Esophagus muscularis mucosa (tissue), 4 donors: ENCODE results near the gene ING1. TPM values are rescaled to one million over a fixed set of nuclear protein-coding genes. Genes with fewer than 3 reads are reported as not detected.

Source experiments
- DNase-seq: peaks from one replicate; pipeline ENCODE4 v3.0.0-alpha.2; 2017; ENCODE audit errors: extremely low spot score
- H3K27ac ChIP-seq, 4 donors: fragments of 200-600 bp; sonication (generic); replicated peaks in 1 of 4; 1 replicate in 3 of 4; 2 replicates in 1 of 4; pipeline ENCODE4 v1.5.1; 2016 to 2019; ENCODE audit warnings: mild to moderate bottlenecking in 1 of 4
- H3K27me3 ChIP-seq, 4 donors: fragments of 200-600 bp; sonication (generic); one replicate each; pipeline versions ENCODE4 v1.5.1 to v1.6.0; 2016 to 2019
- H3K36me3 ChIP-seq, 4 donors: fragments of 200-600 bp; sonication (generic); one replicate each; pipeline ENCODE4 v1.5.1; 2016 to 2019
- H3K4me1 ChIP-seq, 4 donors: fragments of 200-600 bp; sonication (generic); one replicate each; pipeline ENCODE4 v1.5.1; 2016 to 2019
- H3K4me3 ChIP-seq, 4 donors: fragments of 200-600 bp; sonication (generic); 1 replicate in 2 of 4; 2 replicates in 2 of 4; pipeline ENCODE4 v1.5.1; 2016 to 2019; ENCODE audit warnings: mild to moderate bottlenecking in 4 of 4, moderate library complexity in 1 of 4
- H3K9me3 ChIP-seq, 4 donors: fragments of 200-600 bp; sonication (generic); 1 replicate in 3 of 4; 2 replicates in 1 of 4; pipeline ENCODE4 v1.5.1; 2016 to 2019
- CTCF ChIP-seq, 3 experiments: fragments of 200-600 bp in 2 of 3; fragments of 450-650 bp in 1 of 3; sonication (generic) in 2 of 3; IDR thresholded peaks; one replicate each; pipeline ENCODE4 v1.5.1; 2017 to 2019; ENCODE audit warnings: antibody characterized with exemption in 3 of 3, mild to moderate bottlenecking in 2 of 3, moderate library complexity in 1 of 3
- EP300 ChIP-seq: sonication (generic); formaldehyde crosslinking; IDR thresholded peaks from one replicate; pipeline ENCODE4 v1.6.1; 2017; ENCODE audit warnings: antibody characterized with exemption
- POLR2A ChIP-seq: fragments of 450-650 bp; IDR thresholded peaks from one replicate; pipeline ENCODE4 v1.6.1; 2017; ENCODE audit warnings: antibody characterized with exemption, moderate library complexity, mild to moderate bottlenecking, low read depth
- POLR2AphosphoS5 ChIP-seq, 2 donors: sonication (generic); formaldehyde crosslinking; IDR thresholded peaks; one replicate each; pipeline ENCODE4 v1.6.1; 2017; ENCODE audit warnings: antibody characterized with exemption in 2 of 2
- WGBS: methylation state at CpG from one replicate; pipeline ENCODE4 v1.1.5; 2018; 5-methylcytosine and 5-hydroxymethylcytosine counted together
- intact Hi-C: fragments of 100-400 bp; cut with DNase I; formaldehyde crosslinking; loops from one replicate; pipeline ENCODE4 v1.15.1; 2023
- total RNA-seq, 4 donors: library from RNA; depleted of rRNA; stranded (reverse); fragments of >200 nt; gene quantifications; one replicate each; pipeline versions ENCODE4 v1.1.0 to v1.2.1, GENCODE V29; 2016

The ING1 gene
- total RNA-seq, 4 donors from 2014 or later = 17.2 to 25.5 (median 23.2) TPM

GRCh38 chr13:110766671-110767430 is 53.4 kb downstream of the ING1 start:
- Histone ChIP-seq H3K4me3 (no peak overlapping the region), H3K27ac (no peak overlapping the region), H3K36me3 (no peaks in the 10 kb centered on the region), H3K9me3 (no peaks in the 10 kb centered on the region), H3K4me1 (no peaks in the 10 kb centered on the region), H3K27me3 (peaks cover 0 to 9% (median 0%) of the 10 kb centered on the region in 4 donors)
- no peak for DNase-seq
- 73% methylated on average over 4 of the region's 4 CpGs for WGBS
- intact Hi-C loops = no loop called here
- TF ChIP-seq POLR2AphosphoS5 (IDR thresholded peaks at IDR 0.05) (no peak), EP300 (no peak), POLR2A (no peak), CTCF (IDR thresholded peaks at IDR 0.05) (no peak)

GRCh38 chr13:110767476-110767875 is 54.0 kb downstream of the ING1 start:
- intact Hi-C loops = no loop called here
- Histone ChIP-seq H3K9me3 (no peaks in the 10 kb centered on the region), H3K36me3 (no peaks in the 10 kb centered on the region), H3K4me3 (no peak overlapping the region), H3K27ac (no peak overlapping the region), H3K4me1 (no peaks in the 10 kb centered on the region), H3K27me3 (peaks cover 0 to 9% (median 0%) of the 10 kb centered on the region in 4 donors)
- TF ChIP-seq POLR2A (no peak), EP300 (no peak), CTCF (IDR thresholded peaks at IDR 0.05) (no peak), POLR2AphosphoS5 (IDR thresholded peaks at IDR 0.05) (no peak)
- DNase-seq = no peak
- 88% methylated on average over 7 of the region's 7 CpGs for WGBS

- H3K4me3 ChIP-seq = no peak overlapping the region
- 79% methylated on average over 3 of the region's 3 CpGs for WGBS
- TF ChIP-seq CTCF (IDR thresholded peaks at IDR 0.05) (no peak), EP300 (no peak), POLR2A (no peak), POLR2AphosphoS5 (IDR thresholded peaks at IDR 0.05) (no peak)
- H3K27me3 ChIP-seq = peaks cover 0 to 9% (median 0%) of the 10 kb centered on the region in 4 donors
- H3K27ac ChIP-seq = no peak overlapping the region
- H3K9me3 ChIP-seq = no peaks in the 10 kb centered on the region
- no peaks in the 10 kb centered on the region for H3K36me3 ChIP-seq
- H3K4me1 ChIP-seq = no peaks in the 10 kb centered on the region
- DNase-seq = no peak
- intact Hi-C loops = no loop called here
Observed at GRCh38 chr13:110769097-110769496, 55.6 kb downstream of the ING1 start.

- Histone ChIP-seq H3K27ac (no peak overlapping the region), H3K4me1 (no peaks in the 10 kb centered on the region), H3K4me3 (no peak overlapping the region), H3K36me3 (no peaks in the 10 kb centered on the region), H3K9me3 (no peaks in the 10 kb centered on the region), H3K27me3 (peaks cover 0 to 9% (median 0%) of the 10 kb centered on the region in 4 donors)
- intact Hi-C loops = no loop called here
- peak; percentile 50 for DNase-seq
- TF ChIP-seq EP300 (no peak), POLR2A (no peak), POLR2AphosphoS5 (IDR thresholded peaks at IDR 0.05) (no peak), CTCF (IDR thresholded peaks at IDR 0.05) (no peak)
- 70% methylated on average over 10 of the region's 10 CpGs for WGBS
Observed at GRCh38 chr13:110770678-110771077, 57.2 kb downstream of the ING1 start.

GRCh38 chr13:110771194-110771593 is 57.7 kb downstream of the ING1 start:
- 54% methylated on average over 9 of the region's 9 CpGs for WGBS
- no peak overlapping the region for H3K27ac ChIP-seq
- no peak for DNase-seq

More at GRCh38 chr13:110771194-110771593, 57.7 kb downstream of the ING1 start:
- intact Hi-C loops = no loop called here
- no peak overlapping the region for H3K4me3 ChIP-seq
- no peaks in the 10 kb centered on the region for H3K4me1 ChIP-seq
- no peaks in the 10 kb centered on the region for H3K36me3 ChIP-seq
- TF ChIP-seq CTCF (IDR thresholded peaks at IDR 0.05) (no peak), EP300 (no peak), POLR2AphosphoS5 (IDR thresholded peaks at IDR 0.05) (peak in 1 of 2 donors; percentile 21), POLR2A (no peak)
- H3K9me3 ChIP-seq = no peaks in the 10 kb centered on the region
- H3K27me3 ChIP-seq = peaks cover 0 to 9% (median 0%) of the 10 kb centered on the region in 4 donors
